Stimulated activated CD8-positive, alpha-beta memory T cell treated with anti-CD3 and anti-CD28 coated beads, Interleukin-12 subunit alpha, Interleukin-12 subunit beta, amount 100 ng/mL, for 1 hour (primary cell): ENCODE measurements around the gene PDGFB.
A peak's percentile ranks its signal among the peaks of the same experiment; 100 is the strongest.

Source experiments
- DNase-seq: peaks from one replicate; pipeline ENCODE4 v3.0.0-alpha.2; 2020; ENCODE audit warnings: low read depth

The PDGFB gene

DNA sequence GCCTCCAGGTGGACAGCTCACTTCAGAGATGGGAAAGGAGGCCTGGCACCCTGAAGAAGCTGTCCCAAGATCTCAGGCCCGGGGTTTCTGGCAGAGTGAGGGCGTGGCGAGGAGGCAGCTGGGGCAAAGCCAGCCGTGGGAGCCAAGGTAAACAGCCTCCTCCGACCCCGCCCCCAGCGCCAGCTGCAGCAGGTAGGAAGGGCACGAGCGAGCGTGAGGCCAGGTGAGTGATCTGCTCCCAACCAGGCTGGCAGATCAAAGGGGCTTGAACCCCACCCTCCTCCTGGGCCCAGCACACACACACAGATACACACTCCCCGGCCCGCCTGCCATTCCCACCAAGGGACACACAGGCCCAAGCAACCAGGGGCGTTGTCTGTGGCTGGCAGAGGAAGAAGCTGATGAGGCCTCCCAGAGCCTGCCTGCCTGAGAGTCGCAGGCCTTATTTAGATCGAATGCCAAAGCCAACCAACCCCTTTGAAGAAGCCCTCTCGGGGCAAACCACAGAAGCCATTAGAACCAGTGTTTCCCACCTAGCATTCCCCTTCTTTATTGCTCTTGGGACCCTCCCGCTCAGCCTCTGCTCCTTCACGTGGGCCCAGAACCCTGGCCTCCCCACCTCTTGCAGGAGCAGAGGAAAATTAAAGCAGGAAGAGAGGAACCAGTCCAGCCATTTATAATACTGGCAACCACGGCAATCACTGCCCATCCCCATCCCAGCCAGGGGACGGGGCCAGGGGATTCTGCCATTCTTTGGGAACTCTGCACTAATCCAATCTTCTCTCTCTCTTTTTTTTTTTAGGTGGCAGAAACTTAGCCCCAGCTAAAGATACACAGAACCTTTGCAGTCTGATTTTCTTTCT lies 5.0 kb downstream of the PDGFB start:
- DNase-seq = no peak

DNA sequence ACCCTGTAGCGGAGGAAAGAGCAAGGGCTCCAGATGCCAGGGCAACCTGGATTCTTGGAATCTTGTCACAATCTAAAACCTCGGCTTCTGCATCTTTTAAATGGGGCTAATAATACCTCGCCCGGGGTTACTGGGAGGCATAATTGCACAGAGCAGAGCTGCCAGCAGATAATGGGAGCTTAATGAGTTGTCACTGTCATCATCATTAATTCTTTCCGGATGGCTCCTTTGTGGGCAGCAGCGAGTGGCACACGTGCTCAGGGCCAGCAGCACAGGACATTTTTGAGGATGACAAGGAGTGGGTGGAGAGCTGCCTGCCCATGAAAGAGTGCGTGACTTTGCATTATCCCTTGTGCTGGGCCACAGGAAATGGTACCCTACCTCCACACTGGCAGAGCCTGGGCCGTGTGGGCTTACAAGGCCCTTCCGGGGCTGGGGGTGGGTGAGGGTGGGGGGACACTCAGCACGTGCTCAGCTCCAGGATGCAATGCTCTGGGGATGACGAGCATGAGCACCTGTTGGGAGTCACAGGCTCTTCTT lies 5.7 kb downstream of the PDGFB start:
- DNase-seq = no peak

DNA sequence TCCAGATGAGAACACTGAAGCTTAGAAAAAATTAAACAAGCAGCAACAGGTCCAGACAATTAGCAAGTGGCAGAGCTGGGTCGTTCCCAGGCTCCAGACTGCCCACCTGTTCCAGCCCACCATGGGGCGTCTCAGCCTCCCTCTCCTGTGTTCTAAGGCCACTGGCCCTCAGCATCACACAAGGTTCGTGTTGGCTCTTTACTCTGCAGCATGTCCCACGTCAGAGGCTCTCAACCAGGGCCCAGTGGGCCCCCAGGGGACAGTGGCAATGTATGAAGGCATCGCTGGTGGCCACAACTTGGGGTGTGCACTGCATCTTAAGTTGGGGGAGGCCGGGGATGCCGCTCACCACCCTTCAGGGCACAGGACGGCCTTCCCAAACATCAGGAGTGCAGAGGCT lies 6.2 kb downstream of the PDGFB start:
- no peak for DNase-seq

DNA sequence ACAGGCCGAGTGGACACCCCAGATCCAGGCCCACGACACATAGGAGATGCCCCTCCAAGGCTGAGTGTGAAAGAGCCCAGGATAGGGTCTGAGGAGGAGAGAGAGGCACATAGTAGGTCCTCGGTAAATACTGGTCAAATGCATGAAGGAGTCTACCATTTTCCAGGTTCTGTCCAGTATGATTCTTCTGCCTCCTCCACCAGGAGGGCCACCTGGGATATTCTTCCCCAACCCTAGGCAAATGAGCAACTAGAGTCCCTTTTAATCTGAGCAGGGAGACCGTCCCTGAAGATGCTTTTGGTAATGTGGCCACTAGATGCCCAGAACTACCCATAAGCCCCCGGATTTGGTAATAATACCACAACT lies 6.7 kb downstream of the PDGFB start:
- no peak for DNase-seq

DNA sequence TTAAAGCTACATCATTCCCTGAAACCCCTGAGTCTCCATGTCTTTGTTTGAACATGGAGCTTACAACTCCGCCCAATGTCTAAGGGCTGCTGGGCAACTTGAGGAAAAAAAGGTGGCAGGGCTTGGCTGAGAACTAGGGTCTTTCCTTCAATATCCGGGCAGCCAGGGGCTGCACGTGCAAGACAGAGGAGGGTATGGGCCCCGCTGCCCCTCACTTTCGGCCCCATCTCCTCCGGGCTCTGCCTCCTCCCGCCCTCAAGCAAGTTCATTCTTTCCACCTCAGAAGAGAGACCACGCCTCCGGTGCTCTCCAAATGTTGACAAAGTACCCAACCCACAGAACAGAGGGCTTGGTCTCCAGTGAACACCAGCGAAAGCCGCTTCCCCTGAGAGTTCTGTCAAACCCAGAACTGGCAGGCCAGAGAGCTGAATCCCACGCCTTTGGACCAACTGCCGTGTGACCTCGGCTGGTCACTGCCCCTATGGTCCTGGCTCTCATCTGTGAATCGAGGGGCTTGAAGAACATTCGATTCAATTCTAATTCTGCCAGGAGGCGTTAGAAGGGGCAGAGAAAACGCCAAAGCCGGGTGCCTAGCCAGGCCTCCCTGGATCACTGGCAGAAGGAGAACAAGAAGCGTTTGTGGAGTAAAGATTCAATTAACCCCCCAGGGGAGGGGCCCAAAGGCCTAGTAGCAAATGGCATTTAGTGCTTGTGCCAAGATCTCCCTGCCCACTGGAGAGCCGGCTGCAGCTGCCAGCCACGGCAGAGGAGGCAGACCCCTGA lies 7.3 kb downstream of the PDGFB start:
- no peak for DNase-seq

DNA sequence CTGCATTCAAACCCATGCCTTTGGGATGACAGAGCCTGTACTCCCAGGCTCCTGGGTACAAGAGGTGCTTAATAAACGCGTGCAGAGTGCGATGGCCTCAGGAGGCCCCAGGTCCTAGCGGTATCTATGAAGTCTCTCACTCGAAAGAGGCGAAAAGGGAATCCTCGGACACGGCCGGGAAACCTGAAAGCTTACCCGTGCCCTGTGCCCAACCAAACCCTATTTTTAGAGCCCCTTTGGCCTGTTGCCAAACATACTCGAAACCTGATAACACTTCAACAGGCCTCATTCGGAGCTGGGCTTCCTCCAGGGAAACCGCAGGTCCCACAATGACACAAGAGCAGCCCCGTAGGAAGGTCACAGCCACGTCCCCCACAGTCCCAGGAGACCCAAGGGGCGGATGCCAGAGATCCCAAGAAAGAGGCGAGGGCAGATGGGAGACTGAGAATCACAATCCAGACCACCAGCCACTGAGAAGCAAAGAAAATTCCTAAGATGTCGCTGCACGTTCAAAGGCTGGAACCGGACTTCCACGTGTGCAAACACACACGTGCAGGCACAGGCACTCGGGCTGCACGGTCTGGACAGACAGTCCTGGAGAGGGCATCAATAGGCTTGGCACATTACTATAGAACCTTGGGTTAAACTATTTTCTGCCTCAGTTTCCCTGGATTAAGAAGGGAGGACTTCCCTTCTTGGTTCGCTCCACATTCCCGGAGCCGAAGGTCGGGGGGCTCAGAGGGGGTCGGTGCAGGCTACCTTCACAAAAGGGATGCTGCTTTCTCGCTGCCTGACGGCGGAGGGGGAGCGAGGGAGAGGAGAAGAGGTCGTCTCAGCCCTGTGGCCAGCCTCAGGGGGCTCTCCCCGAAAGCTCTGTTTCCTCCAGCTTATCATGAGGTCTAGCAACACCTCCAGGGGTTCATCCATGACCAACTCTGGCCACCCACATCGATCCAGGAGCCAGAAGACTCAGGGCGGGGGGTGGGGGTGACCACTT lies 8.2 kb downstream of the PDGFB start:
- peak; percentile 31 for DNase-seq

DNA sequence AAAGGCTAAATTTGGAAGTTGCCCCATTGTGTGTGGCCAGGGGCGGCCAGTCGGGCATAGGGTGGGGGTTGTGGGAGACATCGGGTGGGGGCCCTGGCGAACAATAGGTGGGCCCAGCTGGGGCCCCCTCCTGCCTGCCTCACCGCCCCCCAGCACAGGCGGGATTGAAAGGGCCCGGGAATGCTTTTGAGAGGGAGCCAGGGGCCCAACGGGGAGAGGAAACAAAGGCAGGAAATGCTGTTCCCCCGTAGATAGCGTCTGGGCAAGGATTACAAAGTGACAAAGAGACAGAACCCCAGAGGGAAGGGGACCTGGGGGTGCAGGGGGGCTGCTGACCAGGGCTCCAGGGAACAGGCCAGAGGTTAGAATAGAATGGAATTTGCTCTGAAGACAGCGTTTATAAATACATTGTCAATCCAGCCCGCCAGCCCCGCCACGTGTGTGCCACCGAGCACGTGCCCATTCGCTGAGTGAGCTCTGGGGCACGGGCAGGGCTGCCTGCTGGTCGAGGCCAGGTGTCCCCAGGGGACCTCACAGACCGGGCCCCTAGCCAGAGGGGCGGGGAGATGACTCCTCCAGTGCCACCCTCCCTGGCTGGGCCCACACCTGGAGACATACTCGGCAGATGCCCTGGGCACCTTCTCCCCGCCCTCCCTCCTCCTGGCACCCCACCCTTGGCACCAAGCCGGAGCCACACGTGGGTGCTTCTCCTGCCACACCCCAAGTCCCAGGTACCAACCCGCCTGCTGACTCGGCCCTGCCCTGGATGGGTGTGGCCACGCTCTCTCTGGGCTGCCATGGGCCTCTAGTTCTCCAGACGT lies 9.7 kb downstream of the PDGFB start:
- DNase-seq = no peak

DNA sequence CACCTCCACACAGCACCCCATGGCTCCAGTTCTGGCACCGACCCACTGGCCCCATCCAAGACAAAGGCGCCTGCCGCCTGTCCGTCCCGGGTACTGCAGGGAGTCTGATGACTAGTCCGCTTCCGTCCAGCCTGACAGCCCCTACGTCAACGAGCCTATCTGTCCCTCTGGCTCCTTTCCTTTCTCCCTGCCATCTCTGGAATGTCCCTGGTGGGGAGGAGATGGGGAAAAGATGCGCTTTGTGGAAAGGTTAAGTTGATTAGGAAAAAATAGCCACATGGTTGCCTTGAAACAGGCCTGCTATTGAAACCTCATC lies 10.4 kb downstream of the PDGFB start:
- DNase-seq = no peak

DNA sequence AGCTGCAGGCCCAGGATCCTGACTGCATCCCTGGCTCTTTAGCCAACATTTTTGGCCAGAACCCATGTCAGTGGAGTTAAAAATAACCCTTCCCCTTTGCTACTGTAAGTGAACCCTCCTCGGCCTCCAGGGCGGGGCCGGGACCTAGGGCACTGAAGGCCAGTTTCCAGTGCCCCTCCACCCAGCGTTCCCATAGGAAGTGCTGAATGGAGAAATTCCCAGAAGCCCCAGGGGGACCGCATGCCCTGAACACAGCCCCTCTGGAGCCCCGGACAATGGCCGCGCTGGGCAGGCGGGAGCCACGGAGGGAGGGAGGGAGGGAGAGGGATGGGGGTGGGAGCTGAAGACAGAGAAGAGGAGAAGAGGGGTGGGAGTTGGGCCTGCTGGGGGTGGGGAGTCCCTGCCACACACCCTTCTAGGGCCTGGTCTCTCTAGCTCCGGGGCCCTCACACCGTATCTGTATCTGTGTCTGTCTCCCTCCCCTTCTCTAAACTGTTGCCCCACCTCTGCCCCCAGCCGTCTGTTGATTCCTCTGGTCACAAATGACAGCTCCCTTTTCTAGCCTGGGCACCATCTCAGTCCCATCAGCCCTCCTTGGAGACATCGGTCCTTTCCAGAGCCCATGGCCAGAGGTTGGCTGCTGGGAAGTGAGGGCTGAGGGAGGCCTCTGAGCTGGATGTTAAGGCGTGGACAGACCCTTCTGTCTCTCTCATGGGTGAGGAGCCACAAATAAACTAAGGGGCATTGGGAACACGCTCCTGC lies 10.9 kb downstream of the PDGFB start:
- no peak for DNase-seq

DNA sequence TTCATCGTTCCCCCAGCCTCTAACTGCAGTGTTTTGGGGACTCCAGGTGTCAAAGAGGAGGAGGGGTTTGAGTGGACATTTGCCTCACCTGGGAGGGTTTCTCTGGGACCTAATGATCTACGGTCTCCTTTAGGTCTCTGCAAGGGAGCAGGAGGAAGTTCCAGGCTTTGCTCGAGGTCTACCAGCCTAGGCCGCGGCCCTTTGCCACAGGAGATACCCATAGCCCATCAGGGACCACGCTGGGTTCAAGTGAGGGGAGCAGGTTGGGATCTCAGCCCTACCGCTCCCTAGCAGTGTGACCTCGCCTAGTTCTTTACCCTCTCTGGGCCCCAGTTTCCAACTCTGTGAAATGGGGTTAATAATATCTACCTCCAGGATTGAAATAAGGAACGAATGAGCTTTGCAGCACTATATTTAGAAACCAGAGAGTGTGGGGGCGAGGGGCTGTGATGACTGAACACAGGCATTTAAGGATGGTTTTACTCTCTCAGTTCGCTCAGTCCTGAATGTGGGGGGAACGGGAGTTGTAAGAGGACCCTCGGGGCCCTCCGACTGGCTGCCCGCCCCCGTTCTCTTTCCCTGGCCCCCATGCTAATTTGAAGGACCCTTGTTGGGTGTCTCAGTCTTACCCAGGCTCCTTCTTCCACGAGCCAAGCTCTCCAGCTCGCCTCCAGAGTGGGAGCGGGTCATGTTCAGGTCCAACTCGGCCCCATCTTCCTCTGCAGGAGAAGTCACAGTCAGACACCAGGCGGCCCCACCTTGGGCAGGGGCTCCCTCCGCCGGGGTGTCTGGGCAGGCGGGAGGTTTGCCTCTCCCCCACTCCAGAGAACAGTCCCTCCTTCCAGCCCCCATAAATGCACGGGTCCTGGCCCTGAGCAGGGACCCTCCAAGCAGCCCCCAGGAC lies 11.7 kb downstream of the PDGFB start:
- DNase-seq = no peak

DNA sequence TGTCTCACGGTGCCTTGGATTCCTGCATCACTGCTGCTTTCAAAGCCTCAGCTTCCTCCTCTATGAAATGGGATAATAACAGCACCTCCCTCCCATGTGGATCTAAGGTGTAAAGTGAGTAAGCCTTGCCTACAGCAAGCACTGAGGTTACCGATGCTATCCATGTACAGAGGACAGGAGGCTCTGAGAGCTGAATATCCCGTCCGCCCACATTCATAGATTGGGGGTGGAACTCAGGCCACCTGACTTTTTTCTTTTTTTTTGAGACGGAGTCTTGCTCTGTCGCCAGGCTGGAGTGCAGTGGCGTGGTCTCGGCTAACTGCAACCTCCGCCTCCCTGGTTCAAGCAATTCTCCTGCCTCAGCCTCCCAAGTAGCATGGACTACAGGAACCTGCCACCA lies 12.5 kb downstream of the PDGFB start:
- DNase-seq = no peak

DNA sequence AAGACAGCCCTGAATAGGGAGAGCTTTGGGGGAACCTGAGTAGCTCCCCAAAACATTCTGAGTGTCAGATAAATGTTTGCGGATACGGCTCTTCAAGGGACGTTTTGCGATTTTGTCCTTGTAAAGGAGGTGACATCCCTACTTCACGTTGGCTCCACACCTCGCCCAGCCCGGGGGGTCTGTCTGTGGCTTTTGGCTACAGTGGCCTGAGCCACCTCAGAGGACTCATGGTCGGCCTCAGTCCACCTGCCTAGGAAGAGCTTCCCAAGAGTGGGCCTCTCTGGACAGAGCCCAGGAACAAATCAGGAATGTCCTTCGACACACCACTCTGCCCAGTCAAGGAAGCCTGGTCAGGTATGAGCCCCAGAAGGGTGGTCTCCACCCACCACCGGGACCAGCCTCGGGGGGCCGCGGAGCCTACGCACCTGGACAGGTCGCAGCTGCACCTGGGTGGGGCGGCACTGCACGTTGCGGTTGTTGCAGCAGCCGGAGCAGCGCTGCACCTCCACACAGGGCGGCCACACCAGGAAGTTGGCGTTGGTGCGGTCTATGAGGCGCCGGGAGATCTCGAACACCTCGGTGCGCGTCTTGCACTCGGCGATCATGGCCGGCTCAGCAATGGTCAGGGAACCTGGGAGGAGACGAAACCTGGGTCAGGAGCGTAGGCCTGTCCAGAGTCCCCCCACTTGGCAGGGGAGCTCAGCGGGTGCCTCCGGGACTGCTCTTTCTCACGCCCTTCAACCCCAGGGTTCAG lies 13.4 kb downstream of the PDGFB start:
- no peak for DNase-seq

DNA sequence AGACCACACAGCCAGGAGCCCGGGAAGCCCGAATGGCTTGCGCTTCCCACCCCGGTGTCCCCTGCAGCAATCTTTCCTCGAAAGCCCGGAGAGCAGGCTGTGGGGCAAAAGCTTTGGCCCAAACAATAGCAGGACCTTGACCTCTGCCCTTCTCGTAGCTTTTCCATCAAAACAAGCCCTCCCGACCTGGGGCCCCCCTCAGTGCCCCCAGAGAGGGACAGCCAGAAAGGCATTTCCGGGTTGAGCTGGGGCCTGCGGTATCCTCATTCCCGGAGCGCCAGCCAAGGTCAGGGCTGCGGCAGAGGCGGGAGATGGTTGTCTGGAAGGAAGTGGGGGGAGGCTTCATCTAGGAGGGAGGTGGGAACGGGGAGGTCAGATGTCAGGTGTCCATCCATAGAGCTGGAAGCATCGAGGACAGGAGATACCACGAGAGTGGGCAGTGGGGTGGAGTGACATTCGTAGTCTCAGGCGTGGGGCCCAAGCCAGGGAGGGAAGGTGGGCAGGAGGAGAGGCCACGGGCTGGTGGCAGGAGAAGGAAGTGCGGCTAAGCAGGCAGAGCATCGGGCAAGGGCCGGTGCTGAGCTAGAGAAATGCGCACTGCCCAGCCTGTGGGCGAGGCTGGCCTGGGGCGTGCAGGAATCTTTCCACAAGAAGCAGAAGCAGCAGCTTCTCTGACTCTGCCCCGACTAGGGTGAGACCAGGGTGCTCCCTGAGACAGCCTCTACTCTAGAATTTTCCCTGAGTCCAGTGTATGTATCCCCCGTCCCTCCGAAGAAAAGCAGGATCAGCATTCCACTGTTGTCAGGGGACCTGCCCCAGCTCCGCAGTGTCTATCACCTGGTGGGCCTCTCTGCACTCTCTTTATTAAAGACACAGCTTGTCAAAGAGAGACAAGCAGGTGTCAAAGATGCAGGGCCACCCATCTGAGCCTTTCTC lies 14.3 kb downstream of the PDGFB start:
- no peak for DNase-seq

DNA sequence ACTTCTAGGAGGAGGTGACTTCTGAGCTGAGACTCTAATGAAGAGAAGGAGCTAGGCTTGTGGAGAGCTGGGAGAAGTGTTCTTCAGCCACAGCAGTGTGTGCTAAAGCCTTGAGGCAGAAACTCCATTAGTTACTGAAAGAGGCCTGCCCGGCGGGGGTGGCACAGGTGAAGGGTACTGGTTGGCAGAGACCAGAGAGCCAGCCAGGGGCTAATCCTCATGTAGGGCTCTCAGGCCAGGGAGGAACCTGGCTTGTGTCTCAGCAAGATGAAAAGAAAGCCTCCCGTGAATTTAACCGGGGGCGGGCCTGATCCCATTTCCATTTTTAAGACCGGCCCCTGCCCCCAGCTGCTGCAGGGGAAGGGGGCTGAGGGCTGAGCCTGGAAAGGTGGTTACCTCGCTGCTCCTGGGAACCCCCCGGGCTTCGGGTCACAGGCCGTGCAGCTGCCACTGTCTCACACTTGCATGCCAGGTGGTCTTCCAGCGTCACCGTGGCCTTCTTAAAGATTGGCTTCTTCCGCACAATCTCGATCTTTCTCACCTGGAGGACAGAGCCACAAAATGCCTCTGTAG lies 15.0 kb downstream of the PDGFB start:
- DNase-seq = no peak

DNA sequence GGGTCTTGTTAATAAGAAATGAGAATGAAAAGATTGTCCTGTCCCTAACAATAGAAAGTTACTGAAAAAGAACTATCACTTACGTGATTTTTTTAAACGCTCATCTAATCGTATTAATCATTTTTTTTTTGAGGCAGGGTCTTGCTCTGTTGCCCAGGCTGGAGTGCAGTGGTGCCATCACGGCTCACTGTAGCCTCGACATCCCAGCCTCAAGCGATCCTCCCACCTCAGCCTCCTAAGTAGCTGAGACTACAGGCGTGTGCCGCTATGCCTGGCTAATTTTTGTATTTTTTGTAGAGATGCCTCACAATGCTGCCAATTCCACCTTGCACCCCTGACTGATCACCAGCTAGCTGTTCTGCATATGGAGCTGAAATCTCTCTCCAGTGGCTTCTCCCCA lies 15.7 kb downstream of the PDGFB start:
- DNase-seq = no peak

DNA sequence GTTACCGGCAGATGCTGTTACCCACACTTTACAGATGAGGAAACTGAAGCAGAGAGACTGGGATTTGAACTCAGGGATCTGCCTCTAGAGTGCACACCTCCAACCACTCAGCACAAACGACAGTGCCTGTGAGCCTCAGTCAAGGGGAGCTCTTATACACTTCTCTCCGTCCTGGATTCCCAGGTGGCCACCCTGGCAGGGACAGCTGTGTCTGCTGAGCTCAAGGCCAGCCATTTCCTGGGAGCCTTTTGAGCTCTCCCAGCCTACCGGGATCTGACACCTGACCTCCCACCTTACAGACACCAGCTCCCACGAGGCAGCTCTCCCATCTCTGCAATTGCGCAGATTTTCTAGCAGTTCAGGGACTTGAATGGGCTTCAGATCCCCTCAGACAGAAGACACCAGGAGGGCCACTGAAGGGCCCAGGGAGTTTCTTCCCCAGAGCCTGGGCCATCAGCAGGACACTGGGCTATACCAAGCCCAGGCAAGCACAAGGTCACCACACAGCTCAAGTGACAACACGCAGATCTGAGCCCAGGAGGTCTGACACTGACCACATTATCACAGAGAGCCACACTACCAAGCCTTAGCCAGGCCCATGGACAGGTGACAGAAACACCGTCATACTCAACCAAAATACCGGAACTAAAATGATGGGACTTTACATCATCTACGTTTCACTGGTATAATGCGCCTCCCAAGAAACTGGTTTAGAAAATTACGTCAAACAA lies 17.1 kb downstream of the PDGFB start:
- no peak for DNase-seq

DNA sequence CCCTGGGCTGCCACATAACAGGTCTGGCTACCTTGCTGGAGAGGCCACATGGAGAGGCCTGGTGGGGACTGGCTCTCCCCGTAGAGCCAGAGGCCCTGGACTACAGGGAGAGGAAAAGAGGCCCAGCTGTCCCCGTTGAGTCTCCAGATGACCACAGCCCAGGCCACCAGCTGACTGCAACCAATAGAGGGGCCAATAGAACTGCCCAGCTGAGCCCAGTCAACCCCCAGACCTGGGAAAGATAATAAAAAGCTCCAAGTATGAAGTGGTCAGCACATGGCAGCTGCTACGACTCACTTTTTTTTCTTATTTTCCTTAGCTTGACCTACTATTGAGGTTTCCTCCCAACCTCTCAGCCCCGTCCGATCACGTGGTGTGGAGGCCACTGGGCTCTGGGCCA lies 18.4 kb downstream of the PDGFB start:
- no peak for DNase-seq
